ENCODE measurements around the gene TP53I3. TPM values are rescaled to one million over a fixed set of nuclear protein-coding genes. Genes with fewer than 3 reads are reported as not detected.

Gene TP53I3
- total RNA-seq, 2 experiments from 2014 or later: 3.6 to 3.7 TPM

DNA sequence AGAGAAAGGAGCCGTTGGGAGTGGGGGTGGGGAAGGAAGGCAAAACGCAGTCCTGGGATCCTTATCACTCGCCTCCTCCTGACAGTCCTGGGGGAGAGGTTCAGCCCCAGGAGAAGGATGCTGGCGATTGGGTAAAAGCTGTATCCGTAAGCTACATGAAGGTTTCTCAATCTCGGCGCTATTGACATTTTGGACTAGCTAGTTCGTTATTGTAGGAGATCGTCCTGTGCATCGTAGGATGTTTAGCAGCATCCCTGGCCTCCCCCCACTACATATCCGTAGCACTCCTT is 511 bp upstream of the TP53I3 start:
- H3K9me3 Mint-ChIP-seq: no peaks in the 10 kb centered on the region
- H3K36me3 Mint-ChIP-seq: peaks cover 10% of the 10 kb centered on the region
- no peaks in the 10 kb centered on the region for H3K27me3 Mint-ChIP-seq
- POLR2A ChIA-PET: interaction anchor here (2.4 to 2.7 kb wide), 3 partner anchors 37 to 158 kb away, joined by 8 to 40 read pairs (median 10); partner anchors contain the start of genes ATAD2B and UBXN2A
- H3K4me3 Mint-ChIP-seq: peak overlapping the region; percentile 96
- ATAC-seq (ENCODE audit: low read depth): no peak
- DNase-seq: no peak
- H3K4me1 Mint-ChIP-seq: peaks cover 25% of the 10 kb centered on the region
- H3K27ac Mint-ChIP-seq: peak overlapping the region; percentile 74

DNA sequence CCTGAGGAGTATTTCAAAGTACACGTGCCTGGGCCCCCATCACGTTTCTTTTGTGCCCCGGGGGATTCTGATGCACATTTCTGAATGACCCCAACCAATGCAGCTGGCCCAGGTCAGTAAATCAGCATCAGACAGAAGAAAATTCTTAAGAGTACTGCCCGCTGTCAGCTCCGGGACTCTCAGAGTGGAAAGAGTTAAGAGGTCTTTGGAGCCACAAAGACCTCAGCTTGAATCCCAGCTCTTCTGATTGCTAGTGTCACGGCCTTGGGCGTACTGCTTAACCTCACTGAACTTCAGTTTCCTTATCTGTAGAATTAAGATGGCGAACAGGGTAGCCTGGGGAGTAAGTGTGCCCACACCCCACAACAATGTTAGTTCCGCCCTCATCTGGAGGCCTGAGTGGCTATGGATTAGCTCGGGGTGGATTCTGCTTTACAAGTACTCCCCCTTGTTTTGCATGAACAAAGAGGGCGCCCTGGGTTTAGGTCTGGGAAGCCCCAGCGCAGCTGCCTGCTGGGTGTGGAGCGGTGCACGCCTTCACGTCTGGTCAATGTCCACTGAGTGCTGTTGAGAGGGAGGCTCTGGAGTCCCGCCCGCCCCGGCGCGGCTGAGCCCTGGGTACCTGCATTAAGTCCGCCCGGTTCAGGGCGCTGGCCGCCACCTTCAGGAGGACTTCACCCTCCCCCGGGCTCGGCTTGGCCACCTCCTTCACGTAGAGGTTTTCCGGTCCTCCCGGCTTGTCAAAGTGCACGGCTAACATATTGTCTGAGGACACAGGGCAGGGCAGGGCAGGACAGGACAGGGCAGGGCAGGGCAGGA is 858 bp downstream of the TP53I3 start:
- peaks cover 23% of the 10 kb centered on the region for H3K4me1 Mint-ChIP-seq
- POLR2A ChIA-PET: interaction anchor here (0.5 to 2.7 kb wide), 10 partner anchors 33 to 259 kb away, joined by 3 to 40 read pairs (median 5); partner anchors contain the start of genes ATAD2B, FAM228B, UBXN2A and WDCP
- peak overlapping the region; percentile 96 for H3K4me3 Mint-ChIP-seq
- ATAC-seq (ENCODE audit: low read depth) (peak; percentile 71), DNase-seq (no peak)
- H3K27ac Mint-ChIP-seq: peak overlapping the region; percentile 95
- H3K36me3 Mint-ChIP-seq: peaks cover 10% of the 10 kb centered on the region
- no peaks in the 10 kb centered on the region for H3K27me3 Mint-ChIP-seq
- H3K9me3 Mint-ChIP-seq: no peaks in the 10 kb centered on the region

DNA sequence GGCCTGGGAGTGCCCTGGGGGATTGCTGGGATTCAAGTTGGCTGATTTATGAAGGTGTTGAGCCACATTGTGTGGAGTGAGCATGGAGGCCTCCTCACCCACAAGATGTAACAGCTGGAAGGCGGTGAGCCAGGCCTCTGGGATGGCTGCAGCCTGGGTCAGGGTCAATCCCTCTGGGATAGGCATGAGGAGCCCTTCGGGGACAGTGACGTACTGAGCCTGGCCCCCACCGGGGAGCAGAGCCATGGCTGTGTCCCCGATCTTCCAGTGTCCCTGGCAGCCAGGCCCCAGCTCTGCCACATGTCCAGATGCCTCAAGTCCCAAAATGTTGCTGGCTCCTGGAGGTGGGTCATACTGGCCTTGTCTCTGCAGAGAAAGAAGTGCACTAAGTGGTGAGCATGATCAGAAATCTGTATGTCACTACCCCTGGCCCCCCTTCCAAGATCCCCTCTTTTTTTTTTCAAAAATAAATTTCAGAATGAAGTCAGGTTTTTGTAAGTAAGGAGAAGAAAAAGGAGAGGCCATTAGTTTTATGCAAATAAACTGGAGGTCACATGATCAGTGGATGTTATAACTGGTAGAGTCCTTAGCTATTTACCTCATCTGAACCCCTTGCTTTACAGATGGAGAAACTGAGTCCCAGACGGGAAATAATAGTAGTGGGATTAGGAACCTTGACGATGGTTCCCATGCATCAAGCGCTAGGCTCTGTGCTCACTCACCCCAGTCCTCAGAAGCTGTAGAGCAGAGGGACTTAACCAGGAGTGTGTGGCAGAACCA is 1.7 kb downstream of the TP53I3 start:
- POLR2A ChIA-PET: interaction anchor here (0.6 to 2.7 kb wide), 8 partner anchors 33 to 258 kb away, joined by 3 to 40 read pairs (median 6); partner anchors contain the start of genes ATAD2B, FAM228B, UBXN2A and WDCP
- Mint-ChIP-seq H3K9me3 (no peaks in the 10 kb centered on the region), H3K4me1 (peaks cover 25% of the 10 kb centered on the region), H3K36me3 (peaks cover 10% of the 10 kb centered on the region), H3K27ac (peak overlapping the region; percentile 95), H3K27me3 (no peaks in the 10 kb centered on the region), H3K4me3 (peak overlapping the region; percentile 96)
- DNase-seq (no peak), ATAC-seq (ENCODE audit: low read depth) (no peak)

DNA sequence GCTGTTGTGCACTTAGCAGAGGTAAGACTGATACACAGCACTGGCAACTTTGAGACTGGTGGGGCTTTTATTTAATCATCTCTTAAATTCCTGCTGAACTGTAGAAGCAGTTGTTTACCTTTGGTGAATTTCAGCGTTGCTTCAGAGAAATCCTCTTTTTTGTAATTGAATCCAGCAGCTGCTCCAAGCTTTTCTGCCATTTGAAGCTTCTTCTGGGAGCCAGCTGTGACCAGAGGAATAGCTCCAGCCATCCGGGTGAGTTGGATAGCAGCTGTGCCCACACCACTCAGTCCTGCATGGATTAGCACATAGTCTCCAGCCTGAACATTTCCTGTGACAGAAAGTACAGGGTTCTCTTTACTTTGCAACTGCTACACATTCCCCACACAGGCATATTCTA is 3.9 kb downstream of the TP53I3 start:
- POLR2A ChIA-PET: interaction anchor here (1.3 kb wide), 1 partner anchor 33 kb away, joined by 3 read pairs; the partner anchor contains the start of gene WDCP
- Mint-ChIP-seq H3K36me3 (peaks cover 10% of the 10 kb centered on the region), H3K27ac (no peak overlapping the region)

DNA sequence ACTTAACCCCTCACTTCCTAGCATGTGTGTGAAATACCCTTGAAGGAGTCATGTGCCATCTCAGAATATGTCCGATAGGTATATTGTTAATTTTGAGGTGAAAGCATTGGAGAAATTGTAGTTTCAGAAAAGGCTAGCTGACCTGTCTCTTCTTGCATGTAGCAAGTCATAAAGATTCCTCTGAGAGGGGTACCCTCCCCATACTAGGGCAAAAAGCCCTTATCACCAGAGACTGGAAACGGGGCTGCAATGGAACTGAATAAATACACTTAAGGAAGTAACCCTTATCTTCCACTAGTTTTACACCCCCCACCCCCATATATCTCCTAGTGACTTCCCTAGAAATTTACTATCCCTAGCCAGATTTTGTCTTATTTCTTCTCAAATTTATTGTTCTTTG is 6.8 kb downstream of the TP53I3 start:
- H3K4me1 Mint-ChIP-seq: peaks cover 27% of the 10 kb centered on the region
- no peak for DNase-seq
- POLR2A ChIA-PET: interaction anchor here (1.7 to 4.2 kb wide), 3 partner anchors 29 to 152 kb away, joined by 5 to 60 read pairs (median 43); partner anchors contain the start of genes ATAD2B, FKBP1B and WDCP
- peaks cover 10% of the 10 kb centered on the region for H3K36me3 Mint-ChIP-seq
- no peak for ATAC-seq (ENCODE audit: low read depth)
- peak overlapping the region; percentile 97 for H3K27ac Mint-ChIP-seq
- no peaks in the 10 kb centered on the region for H3K27me3 Mint-ChIP-seq
- no peaks in the 10 kb centered on the region for H3K9me3 Mint-ChIP-seq
- peak overlapping the region; percentile 94 for H3K4me3 Mint-ChIP-seq

More for the DNA sequence above, 3.9 kb downstream of the TP53I3 start:
- DNase-seq: no peak
- no peak for ATAC-seq (ENCODE audit: low read depth)
- Mint-ChIP-seq H3K9me3 (no peaks in the 10 kb centered on the region), H3K4me3 (no peak overlapping the region), H3K4me1 (peaks cover 31% of the 10 kb centered on the region), H3K27me3 (no peaks in the 10 kb centered on the region)

DNA sequence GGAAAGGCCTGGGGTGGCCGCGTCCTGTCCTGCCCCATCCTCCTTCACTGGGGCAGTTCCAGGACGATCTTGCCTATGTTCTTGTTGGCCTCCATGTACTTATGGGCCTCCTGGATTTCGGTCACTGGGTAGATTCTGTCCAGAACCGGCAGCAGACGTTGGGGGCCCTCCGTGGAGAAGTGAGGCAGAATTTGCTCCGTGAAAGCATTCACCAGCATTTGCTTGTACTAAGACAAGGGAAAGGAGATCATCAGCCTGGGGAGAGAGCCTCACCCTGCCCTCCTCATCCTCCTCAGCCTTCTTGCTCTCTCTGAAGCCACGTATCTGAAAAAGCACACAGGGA is 7.1 kb downstream of the TP53I3 start:
- Mint-ChIP-seq H3K9me3 (no peaks in the 10 kb centered on the region), H3K27ac (peak overlapping the region; percentile 97), H3K4me1 (peaks cover 27% of the 10 kb centered on the region), H3K4me3 (peak overlapping the region; percentile 94), H3K27me3 (no peaks in the 10 kb centered on the region), H3K36me3 (peaks cover 10% of the 10 kb centered on the region)
- DNase-seq (peak; percentile 34), ATAC-seq (ENCODE audit: low read depth) (no peak)
- POLR2A ChIA-PET: interaction anchor here (1.2 to 4.2 kb wide), 5 partner anchors 11 to 151 kb away, joined by 3 to 60 read pairs (median 5); partner anchors contain the start of genes ATAD2B, FKBP1B and WDCP

DNA sequence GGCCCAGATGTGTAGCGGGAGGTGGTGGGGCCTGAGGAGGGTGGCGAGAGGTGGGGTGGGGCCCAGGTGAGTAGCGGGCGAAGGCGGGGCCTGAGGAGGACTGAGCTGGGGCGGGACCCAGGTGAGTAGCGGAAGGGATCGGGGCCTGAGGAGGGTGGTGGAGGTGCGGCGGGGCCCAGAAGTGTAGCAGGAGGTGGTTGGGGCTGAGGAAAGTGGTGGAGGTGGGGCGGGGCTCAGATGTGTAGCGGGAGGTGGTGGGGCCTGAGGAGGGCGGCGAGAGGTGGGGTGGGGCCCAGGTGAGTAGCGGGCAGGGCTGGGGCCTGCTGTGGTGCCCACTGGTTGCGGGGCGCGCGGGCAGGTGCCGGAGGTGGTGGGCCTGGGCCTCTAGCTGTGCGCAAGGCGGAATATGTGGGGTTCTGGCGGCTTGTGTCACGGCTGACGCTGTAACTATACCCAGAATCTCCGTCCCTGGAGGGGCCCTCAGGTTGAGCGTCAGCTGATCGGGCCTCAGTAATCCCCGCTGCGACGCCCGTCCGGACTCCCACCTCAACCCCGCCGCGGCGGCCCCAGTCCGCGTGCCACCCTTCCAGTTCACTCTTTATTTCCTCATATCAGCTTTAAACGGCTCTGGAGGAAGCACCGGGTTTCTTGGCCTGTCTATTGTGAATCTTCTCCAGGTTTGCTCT is 7.6 kb downstream of the TP53I3 start:
- Mint-ChIP-seq H3K9me3 (no peaks in the 10 kb centered on the region), H3K4me3 (peak overlapping the region; percentile 94), H3K27me3 (no peaks in the 10 kb centered on the region), H3K36me3 (peaks cover 9% of the 10 kb centered on the region), H3K4me1 (peaks cover 28% of the 10 kb centered on the region), H3K27ac (peak overlapping the region; percentile 97)
- no peak for DNase-seq
- peak; percentile 27 for ATAC-seq (ENCODE audit: low read depth)
- POLR2A ChIA-PET: interaction anchor here (1.1 to 4.2 kb wide), 8 partner anchors 10 to 283 kb away, joined by 3 to 60 read pairs (median 5); partner anchors contain the start of genes ATAD2B, FAM228B, FKBP1B and ITSN2

DNA sequence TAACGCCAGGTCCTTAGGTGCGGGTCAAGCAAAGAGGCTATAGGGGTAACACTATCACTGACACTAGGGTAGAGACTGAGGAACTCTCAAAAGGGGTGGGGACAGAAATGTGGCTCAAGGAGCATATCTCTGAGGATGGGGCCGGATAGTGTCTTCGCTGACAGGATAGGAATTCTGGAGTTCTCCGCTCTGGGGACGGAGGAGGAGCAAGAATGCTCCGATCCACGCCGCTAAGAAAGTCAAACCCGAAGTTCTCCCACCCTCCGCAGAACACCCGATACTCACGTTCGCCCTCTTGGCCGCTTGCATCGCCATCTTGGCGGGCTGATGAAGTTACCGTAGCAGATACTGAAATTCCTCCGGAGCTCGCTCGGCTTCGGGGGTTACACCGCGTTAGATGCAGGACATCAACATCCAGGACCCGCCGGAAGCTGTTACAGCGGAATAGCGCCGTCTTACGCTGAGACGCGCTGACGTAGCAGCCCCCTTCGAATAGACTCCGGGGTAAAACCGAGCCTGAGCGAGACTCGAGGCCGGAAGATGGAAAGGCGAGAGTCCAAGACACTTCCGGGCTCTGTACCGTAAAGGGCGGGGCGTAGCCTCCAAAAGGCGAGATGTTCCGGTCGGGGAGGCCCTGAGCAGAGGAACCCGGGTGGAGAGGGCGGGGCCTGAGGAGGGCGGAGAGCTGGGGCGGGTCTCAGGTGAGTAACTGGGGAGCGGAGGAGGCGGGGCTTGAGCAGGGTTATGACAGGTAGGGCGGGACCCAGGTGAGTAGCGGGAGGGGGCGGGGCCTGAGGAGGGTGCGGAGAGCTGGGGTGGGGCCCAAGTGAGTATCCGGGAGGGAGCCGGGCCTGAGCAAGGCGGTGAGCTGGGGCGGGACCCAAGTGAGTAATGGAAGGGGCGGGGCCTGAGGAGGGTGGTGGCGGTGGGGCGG is 8.5 kb downstream of the TP53I3 start, which contains the start of gene SF3B6:
Gene SF3B6, minus strand, starts transcription at position 412 of the 934 bp plus-strand sequence. Its CDS starts 97 bp downstream, at position 315.
- H3K4me3 Mint-ChIP-seq: peak within 1 kb of the TSS; percentile 94
- peak within 1 kb of the TSS; percentile 97 for H3K27ac Mint-ChIP-seq
- H3K4me1 Mint-ChIP-seq: peaks cover 27% of the 10 kb centered on the region
- peak; percentile 99 for DNase-seq
- ATAC-seq (ENCODE audit: low read depth): peak; percentile 86
- no peaks in the 10 kb centered on the region for H3K9me3 Mint-ChIP-seq
- H3K36me3 Mint-ChIP-seq: peaks cover 6% of the 10 kb centered on the region
- H3K27me3 Mint-ChIP-seq: no peaks in the 10 kb centered on the region
- POLR2A ChIA-PET: interaction anchor here (0.8 to 4.2 kb wide), 10 partner anchors 9 to 416 kb away, joined by 3 to 60 read pairs (median 5); partner anchors contain the start of genes ATAD2B, FAM228B, FKBP1B and ITSN2

DNA sequence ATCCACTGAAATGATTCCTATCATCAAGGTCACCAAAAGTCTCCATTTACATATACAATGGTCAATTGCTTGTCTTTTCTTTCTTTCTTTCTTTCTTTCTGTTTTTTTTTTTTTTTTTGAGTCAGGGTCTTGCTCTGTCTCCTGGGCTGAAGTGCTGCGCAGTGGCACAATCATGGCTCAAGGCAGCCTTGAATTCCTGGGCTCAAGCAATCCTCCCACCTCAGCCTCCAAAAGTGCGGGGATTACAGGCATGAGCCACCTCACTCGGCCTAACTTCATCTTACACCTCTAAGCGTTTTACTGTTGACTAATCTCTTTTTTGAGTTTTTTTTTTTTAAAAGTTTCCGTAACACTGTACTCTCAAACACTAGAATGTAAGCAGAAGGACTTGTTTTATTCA is 9.4 kb downstream of the TP53I3 start:
- H3K27ac Mint-ChIP-seq: peak overlapping the region; percentile 97
- no peak for ATAC-seq (ENCODE audit: low read depth)
- DNase-seq: no peak
- POLR2A ChIA-PET: interaction anchor here (3.3 to 4.2 kb wide), 2 partner anchors 27 to 149 kb away, joined by 43 to 60 read pairs; partner anchors contain the start of genes ATAD2B, FKBP1B and WDCP
- H3K9me3 Mint-ChIP-seq: no peaks in the 10 kb centered on the region
- H3K4me1 Mint-ChIP-seq: peaks cover 26% of the 10 kb centered on the region
- peaks cover 5% of the 10 kb centered on the region for H3K36me3 Mint-ChIP-seq
- peak overlapping the region; percentile 94 for H3K4me3 Mint-ChIP-seq
- no peaks in the 10 kb centered on the region for H3K27me3 Mint-ChIP-seq

DNA sequence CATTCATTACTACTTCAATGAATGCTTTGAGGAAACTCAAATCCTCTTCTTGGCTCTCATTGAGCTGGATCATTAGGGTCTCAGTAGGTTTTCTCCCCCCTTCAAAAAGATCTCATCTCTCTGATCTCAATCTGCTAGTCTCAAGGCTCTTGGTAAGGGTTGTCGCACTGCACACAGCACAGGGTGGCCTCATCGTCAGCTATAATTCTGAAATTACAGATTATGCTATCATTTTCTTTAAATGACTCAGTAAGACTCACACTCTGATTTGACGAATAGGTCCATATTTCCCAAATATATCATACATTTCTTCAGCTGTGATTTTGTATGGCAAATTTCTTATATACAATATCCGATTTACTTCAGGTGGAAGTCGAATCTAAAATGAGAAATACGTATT is 10.8 kb downstream of the TP53I3 start:
- peaks cover 37% of the 10 kb centered on the region for H3K4me1 Mint-ChIP-seq
- H3K4me3 Mint-ChIP-seq: no peak overlapping the region
- DNase-seq: no peak
- H3K36me3 Mint-ChIP-seq: peaks cover 5% of the 10 kb centered on the region
- H3K9me3 Mint-ChIP-seq: no peaks in the 10 kb centered on the region
- no peak overlapping the region for H3K27ac Mint-ChIP-seq
- no peak for ATAC-seq (ENCODE audit: low read depth)
- no peaks in the 10 kb centered on the region for H3K27me3 Mint-ChIP-seq
- POLR2A ChIA-PET: interaction anchor here (1.3 to 1.8 kb wide), 2 partner anchors 24 to 26 kb away, joined by 3 to 6 read pairs; partner anchors contain the start of genes FKBP1B and WDCP

DNA sequence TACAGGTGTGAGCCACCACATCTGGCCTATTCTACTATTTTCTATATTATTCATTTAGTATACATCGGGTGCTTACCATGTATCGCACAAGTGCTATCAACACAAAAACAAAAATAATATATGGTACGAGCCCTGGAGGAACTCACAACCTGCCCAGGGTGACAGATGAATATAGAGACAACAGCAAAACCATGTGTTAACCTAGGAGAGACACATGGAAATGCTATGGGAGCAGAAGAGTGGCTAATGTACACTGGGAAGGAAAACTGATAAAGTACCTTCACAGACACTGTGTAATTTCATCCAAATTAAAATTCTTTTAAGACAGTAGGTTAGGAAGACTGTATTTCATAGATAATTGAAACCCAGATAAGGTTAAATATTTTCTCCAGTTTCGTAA is 12.4 kb downstream of the TP53I3 start:
- Mint-ChIP-seq H3K4me3 (no peak overlapping the region), H3K9me3 (no peaks in the 10 kb centered on the region), H3K27ac (no peak overlapping the region), H3K36me3 (peaks cover 7% of the 10 kb centered on the region), H3K4me1 (peaks cover 31% of the 10 kb centered on the region), H3K27me3 (no peaks in the 10 kb centered on the region)
- DNase-seq: no peak
- POLR2A ChIA-PET: no interaction called here
- ATAC-seq (ENCODE audit: low read depth): no peak

DNA sequence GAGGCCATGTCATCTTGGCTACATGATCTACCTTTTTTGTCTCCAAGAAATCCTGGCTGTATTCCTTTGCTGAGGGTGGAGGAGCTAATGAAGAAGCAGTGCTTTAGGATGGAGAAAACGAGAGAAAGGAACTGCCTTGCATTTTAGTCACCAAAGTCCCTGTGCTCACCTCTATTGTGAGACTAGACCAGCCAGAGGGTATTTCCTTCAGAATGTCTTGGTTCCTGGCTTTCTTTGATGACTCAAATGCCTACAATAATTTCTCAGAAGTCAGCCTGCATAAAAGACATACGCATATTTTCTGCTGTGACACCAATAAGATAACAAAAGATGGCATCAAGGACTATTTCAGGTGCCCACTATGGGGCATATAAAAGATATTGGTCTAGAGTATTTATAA is 19.3 kb downstream of the TP53I3 start:
- Mint-ChIP-seq H3K4me1 (peaks cover 15% of the 10 kb centered on the region), H3K4me3 (no peak overlapping the region), H3K36me3 (peaks cover 2% of the 10 kb centered on the region), H3K9me3 (no peaks in the 10 kb centered on the region), H3K27me3 (no peaks in the 10 kb centered on the region), H3K27ac (no peak overlapping the region)
- ATAC-seq (ENCODE audit: low read depth): no peak
- DNase-seq: no peak
- POLR2A ChIA-PET: no interaction called here
